Spleen (tissue), 7 donors: ENCODE measurements around the gene FAM180B.

Source experiments
- CTCF ChIP-seq, 11 experiments: fragments of 200-600 bp in 7 of 11; fragments of 450-650 bp in 4 of 11; sonication (generic) in 4 of 11; IDR thresholded peaks in 8 of 11; conservative IDR thresholded peaks in 3 of 11; 1 replicate in 7 of 11; 2 replicates in 4 of 11; pipeline versions ENCODE4 v1.4.0 to v1.8.0; 2016 to 2021; ENCODE audit warnings: antibody characterized with exemption in 11 of 11, inconsistent platforms in 4 of 11, mild to moderate bottlenecking in 1 of 11
- POLR2AphosphoS5 ChIP-seq, 3 donors: sonication (generic); formaldehyde crosslinking; IDR thresholded peaks; one replicate each; pipeline ENCODE4 v1.5.1; 2017; ENCODE audit warnings: antibody characterized with exemption in 3 of 3
- donor health status: DM: no; HTN: no; CAD: no; lungs with moderate emphysema.
- donor health status: DM: no; HTN: no; CAD: no.
- donor health status: DM: no; HTN: no; CAD: no.

- no peak for TF ChIP-seq POLR2AphosphoS5 (IDR thresholded peaks at IDR 0.05)
- no peak for TF ChIP-seq CTCF (IDR thresholded peaks at IDR 0.05 in 8 of 11, conservative IDR thresholded peaks at IDR 0.05 in 3 of 11)
These were observed 20.3 kb upstream of the FAM180B start for GRCh38 chr11:47566149-47566698.
